ENCODE data around the gene PPP2R5B.

DNA sequence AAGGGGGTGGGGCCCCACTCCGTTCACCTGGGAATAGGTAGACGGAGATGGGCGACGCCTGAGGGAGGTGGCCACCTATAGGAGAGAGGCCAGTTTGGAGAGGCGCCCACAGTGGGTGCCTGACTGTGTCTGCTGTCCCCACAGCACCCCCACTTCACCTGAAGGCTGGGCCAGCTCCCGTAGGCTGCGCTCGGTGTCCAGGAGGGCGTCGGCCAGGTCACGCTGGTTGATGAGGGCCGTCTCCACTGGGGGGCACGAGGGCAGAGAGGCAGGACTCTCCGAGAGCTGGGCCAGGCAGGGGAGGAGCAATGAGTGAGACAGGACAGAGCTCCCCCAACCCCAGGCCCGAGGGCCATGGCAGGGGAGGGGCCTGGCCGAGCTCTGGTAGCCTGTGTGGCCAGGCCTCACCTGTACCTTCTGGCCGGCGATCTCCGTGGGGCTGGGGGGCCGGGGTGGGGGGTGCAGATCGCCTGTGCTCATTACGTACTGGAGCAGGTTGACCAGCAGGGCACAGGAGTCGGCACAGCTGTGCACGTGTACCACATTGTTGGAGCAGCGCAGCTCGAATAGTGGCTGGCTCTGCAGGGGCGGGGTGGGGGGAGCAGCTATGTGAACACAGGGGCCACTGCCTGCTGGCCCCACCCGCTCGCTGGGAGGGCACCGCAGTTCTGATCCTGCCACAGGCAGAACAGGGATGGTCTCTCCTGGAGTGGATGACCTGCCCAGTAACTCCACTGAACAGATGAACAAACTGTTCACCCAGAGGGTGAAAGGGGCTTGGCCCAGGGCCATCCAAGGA, 22.2 kb upstream of the PPP2R5B start:
- TF ChIP-seq, protein P1, sequence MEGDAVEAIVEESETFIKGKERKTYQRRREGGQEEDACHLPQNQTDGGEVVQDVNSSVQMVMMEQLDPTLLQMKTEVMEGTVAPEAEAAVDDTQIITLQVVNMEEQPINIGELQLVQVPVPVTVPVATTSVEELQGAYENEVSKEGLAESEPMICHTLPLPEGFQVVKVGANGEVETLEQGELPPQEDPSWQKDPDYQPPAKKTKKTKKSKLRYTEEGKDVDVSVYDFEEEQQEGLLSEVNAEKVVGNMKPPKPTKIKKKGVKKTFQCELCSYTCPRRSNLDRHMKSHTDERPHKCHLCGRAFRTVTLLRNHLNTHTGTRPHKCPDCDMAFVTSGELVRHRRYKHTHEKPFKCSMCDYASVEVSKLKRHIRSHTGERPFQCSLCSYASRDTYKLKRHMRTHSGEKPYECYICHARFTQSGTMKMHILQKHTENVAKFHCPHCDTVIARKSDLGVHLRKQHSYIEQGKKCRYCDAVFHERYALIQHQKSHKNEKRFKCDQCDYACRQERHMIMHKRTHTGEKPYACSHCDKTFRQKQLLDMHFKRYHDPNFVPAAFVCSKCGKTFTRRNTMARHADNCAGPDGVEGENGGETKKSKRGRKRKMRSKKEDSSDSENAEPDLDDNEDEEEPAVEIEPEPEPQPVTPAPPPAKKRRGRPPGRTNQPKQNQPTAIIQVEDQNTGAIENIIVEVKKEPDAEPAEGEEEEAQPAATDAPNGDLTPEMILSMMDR (IDR thresholded peaks at IDR 0.05) = no peak
- no peak for TF ChIP-seq EZH2 (IDR thresholded peaks at IDR 0.05)
- TF ChIP-seq EZH2phosphoT487 (IDR thresholded peaks at IDR 0.05) = no peak
